ENCODE measurements around the gene OR5V1.
"Not testable (repeated sequence)": the region's sequence is repeated elsewhere in the genome, so short reads cannot be mapped to it uniquely, and the experiment has no call there.

Gene OR5V1

DNA sequence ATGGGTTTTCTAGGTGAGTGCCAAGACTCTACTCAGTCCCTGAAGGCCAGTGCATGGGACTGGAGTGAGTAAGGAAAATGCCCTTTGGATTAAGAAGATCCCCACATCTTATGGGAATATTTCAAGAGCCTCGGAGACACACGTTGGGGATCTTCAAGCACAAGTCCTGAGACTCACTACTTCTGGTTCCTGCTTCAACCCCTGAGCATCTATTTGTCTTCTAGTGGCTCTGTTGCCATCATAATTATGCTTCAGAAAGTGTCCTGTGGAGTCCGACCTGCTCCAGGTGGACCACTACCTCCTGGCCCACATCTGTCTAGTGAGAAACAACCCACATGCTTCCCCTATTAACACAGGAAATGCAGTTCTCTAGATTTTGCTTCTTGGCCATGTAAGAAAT, at the start of gene OR5V1:
Gene OR5V1, minus strand, starts transcription at position 101 of the 400 bp plus-strand sequence. CDS start 12,670 bp downstream, outside the sequence.
- Mint-ChIP-seq H3K9me3 (no peaks in the 10 kb centered on the region), H3K4me3 (no peak within 1 kb of the TSS), H3K36me3 (ENCODE audit: low read depth) (no peaks in the 10 kb centered on the region), H3K27me3 (no peaks in the 10 kb centered on the region), H3K4me1 (ENCODE audit: low read depth) (no peaks in the 10 kb centered on the region), H3K27ac (no peak within 1 kb of the TSS)
- intact Hi-C loops (cut with micrococcal nuclease): no loop called here

DNA sequence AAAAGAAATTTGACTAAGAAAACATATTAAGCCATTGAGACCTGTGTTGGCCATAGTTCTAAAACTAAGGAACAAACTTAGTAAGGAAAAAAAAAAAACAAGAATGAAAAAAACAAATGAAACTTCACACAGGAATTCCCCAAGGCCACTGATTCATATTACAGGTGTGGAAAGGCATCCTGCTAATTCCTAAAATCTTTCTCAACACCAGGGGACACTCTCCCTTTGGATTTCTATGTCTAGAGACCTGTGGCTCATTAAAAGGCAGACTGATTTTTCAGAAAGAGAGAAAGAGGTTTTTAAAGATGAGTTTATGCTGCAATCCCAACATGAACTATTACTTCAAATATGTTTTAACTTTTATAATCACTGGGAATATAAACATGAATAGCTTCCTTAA, 45.9 kb upstream of the OR5V1 start, which contains the start of gene OR12D1:
Gene OR12D1, plus strand, starts transcription at position 341 of the 400 bp plus-strand sequence.
- H3K4me3 Mint-ChIP-seq: no peak within 1 kb of the TSS
- intact Hi-C loops (cut with micrococcal nuclease): no loop called here
- H3K27me3 Mint-ChIP-seq: no peaks in the 10 kb centered on the region

DNA sequence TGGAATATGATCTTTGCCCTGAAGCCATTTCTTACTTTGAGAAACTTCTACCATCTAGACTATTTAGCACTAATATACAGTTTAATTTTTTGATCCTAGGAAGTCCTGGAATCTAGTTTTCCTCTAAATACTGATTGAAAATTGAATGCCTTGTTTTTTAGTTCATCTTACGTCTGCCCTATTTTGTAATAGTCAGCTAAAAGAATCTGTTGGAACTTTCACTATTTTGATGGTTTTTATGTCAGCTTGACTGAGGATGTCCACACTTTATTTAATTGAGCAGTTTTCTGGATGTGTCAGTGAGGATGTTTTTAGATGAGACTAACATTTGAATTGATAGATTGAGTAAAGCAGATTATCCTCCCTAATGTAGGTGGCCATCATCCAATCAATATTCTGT, 35.1 kb upstream of the OR5V1 start:
- Mint-ChIP-seq H3K4me3 (no peak overlapping the region), H3K27ac (no peak overlapping the region), H3K4me1 (ENCODE audit: low read depth) (no peaks in the 10 kb centered on the region), H3K27me3 (no peaks in the 10 kb centered on the region), H3K9me3 (no peaks in the 10 kb centered on the region), H3K36me3 (ENCODE audit: low read depth) (no peaks in the 10 kb centered on the region)
- intact Hi-C loops (cut with micrococcal nuclease): no loop called here

More for the DNA sequence above, 45.9 kb upstream of the OR5V1 start, which contains the start of gene OR12D1:
- H3K4me1 Mint-ChIP-seq (ENCODE audit: low read depth): no peaks in the 10 kb centered on the region
- H3K9me3 Mint-ChIP-seq: peaks cover 16% of the 10 kb centered on the region
- H3K27ac Mint-ChIP-seq: no peak within 1 kb of the TSS
- H3K36me3 Mint-ChIP-seq (ENCODE audit: low read depth): no peaks in the 10 kb centered on the region

GRCh38 chr6:29399525-29399924, 30.9 kb upstream of the OR5V1 start:
- Mint-ChIP-seq H3K27me3 (peaks cover 3% of the 10 kb centered on the region), H3K4me1 (ENCODE audit: low read depth) (no peaks in the 10 kb centered on the region)
- intact Hi-C loops (cut with micrococcal nuclease): no loop called here

GRCh38 chr6:29395331-29395730, 26.7 kb upstream of the OR5V1 start, which contains the start of gene OR12D2:
Gene OR12D2 (plus strand): TSS chr6:29395631. CDS start chr6:29396700, 1,069 bp downstream.
- Mint-ChIP-seq H3K4me3 (no peak within 1 kb of the TSS), H3K27me3 (peaks cover 3% of the 10 kb centered on the region), H3K36me3 (ENCODE audit: low read depth) (no peaks in the 10 kb centered on the region), H3K9me3 (no peaks in the 10 kb centered on the region), H3K4me1 (ENCODE audit: low read depth) (no peaks in the 10 kb centered on the region), H3K27ac (no peak within 1 kb of the TSS)
- intact Hi-C loops (cut with micrococcal nuclease): no loop called here

More at GRCh38 chr6:29399525-29399924, 30.9 kb upstream of the OR5V1 start:
- Mint-ChIP-seq H3K27ac (no peak overlapping the region), H3K36me3 (ENCODE audit: low read depth) (no peaks in the 10 kb centered on the region), H3K9me3 (no peaks in the 10 kb centered on the region), H3K4me3 (no peak overlapping the region)

- H3K4me3 Mint-ChIP-seq: no peak overlapping the region
- H3K9me3 Mint-ChIP-seq: no peaks in the 10 kb centered on the region
- no peaks in the 10 kb centered on the region for H3K36me3 Mint-ChIP-seq (ENCODE audit: low read depth)
- intact Hi-C loops (cut with micrococcal nuclease): no loop called here
- no peak overlapping the region for H3K27ac Mint-ChIP-seq
- H3K4me1 Mint-ChIP-seq (ENCODE audit: low read depth): no peaks in the 10 kb centered on the region
- peaks cover 1% of the 10 kb centered on the region for H3K27me3 Mint-ChIP-seq
Measured at GRCh38 chr6:29388533-29388932, 19.9 kb upstream of the OR5V1 start.

GRCh38 chr6:29376003-29376402, 7.3 kb upstream of the OR5V1 start:
- no peaks in the 10 kb centered on the region for H3K36me3 Mint-ChIP-seq (ENCODE audit: low read depth)
- peaks cover 1% of the 10 kb centered on the region for H3K27me3 Mint-ChIP-seq

DNA sequence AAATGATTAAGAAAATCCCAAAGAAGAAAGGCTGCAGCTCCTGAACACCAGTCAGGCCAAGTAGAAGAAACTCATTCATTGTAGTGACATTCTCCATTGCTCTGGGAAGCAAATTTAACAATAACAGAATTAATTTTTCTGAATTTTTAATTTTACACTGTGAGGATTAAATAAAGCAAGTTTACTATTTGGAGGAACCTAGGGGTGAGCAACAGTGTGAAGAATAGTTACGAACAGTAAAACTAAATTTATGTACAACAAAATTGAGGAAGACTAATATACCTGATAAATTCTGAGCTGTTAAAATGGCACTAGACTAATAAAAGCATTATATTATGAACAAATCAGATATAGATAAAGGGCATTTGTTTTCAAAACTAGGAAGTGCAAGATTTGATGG, 6.5 kb upstream of the OR5V1 start, which contains the start of gene OR12D3:
Gene OR12D3, minus strand, starts transcription at position 101 of the 400 bp plus-strand sequence. Its CDS starts 4 bp downstream, at position 97.
- H3K27ac Mint-ChIP-seq: no peak within 1 kb of the TSS
- intact Hi-C loops (cut with micrococcal nuclease): no loop called here
- no peaks in the 10 kb centered on the region for H3K36me3 Mint-ChIP-seq (ENCODE audit: low read depth)
- H3K9me3 Mint-ChIP-seq: no peaks in the 10 kb centered on the region
- no peaks in the 10 kb centered on the region for H3K4me1 Mint-ChIP-seq (ENCODE audit: low read depth)
- H3K27me3 Mint-ChIP-seq: peaks cover 1% of the 10 kb centered on the region
- H3K4me3 Mint-ChIP-seq: no peak within 1 kb of the TSS

More at GRCh38 chr6:29376003-29376402, 7.3 kb upstream of the OR5V1 start:
- Mint-ChIP-seq H3K9me3 (no peaks in the 10 kb centered on the region), H3K27ac (no peak overlapping the region), H3K4me1 (ENCODE audit: low read depth) (no peaks in the 10 kb centered on the region), H3K4me3 (no peak overlapping the region)
- intact Hi-C loops (cut with micrococcal nuclease): no loop called here

DNA sequence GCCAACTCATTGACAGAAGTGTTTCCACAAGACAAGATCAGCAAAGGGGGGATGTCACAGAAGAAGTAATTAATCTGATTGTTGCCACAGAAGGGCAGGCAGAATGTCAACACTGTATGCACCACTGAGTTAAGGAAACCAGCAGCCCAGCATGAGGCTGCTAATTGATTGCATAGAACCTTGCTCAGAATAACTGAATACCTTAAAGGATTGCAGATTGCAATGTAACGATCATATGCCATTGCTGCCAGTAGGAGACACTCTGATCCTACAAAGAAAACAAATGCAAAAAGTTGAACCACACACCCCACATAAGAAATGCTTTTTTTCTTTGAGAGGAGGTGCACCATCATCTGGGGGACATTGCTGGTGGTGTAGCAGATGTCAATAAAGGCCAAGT, 13.1 kb downstream of the OR5V1 start:
- H3K27me3 Mint-ChIP-seq: peaks cover 1% of the 10 kb centered on the region
- intact Hi-C loops (cut with micrococcal nuclease): no loop called here
- H3K9me3 Mint-ChIP-seq: peaks cover 6% of the 10 kb centered on the region
- H3K4me1 Mint-ChIP-seq (ENCODE audit: low read depth): no peaks in the 10 kb centered on the region
- no peak overlapping the region for H3K4me3 Mint-ChIP-seq
- no peaks in the 10 kb centered on the region for H3K36me3 Mint-ChIP-seq (ENCODE audit: low read depth)
- no peak overlapping the region for H3K27ac Mint-ChIP-seq

GRCh38 chr6:29354980-29355379, 13.7 kb downstream of the OR5V1 start:
- Mint-ChIP-seq H3K4me1 (ENCODE audit: low read depth) (no peaks in the 10 kb centered on the region), H3K9me3 (peaks cover 6% of the 10 kb centered on the region), H3K4me3 (no peak overlapping the region), H3K36me3 (ENCODE audit: low read depth) (no peaks in the 10 kb centered on the region), H3K27ac (no peak overlapping the region), H3K27me3 (peaks cover 1% of the 10 kb centered on the region)
- intact Hi-C loops (cut with micrococcal nuclease): no loop called here

- not testable (repeated sequence) for H3K36me3 Mint-ChIP-seq (ENCODE audit: low read depth)
Measured at GRCh38 chr6:29349348-29349747, 19.3 kb downstream of the OR5V1 start.

GRCh38 chr6:29345380-29345779, 23.3 kb downstream of the OR5V1 start:
- Mint-ChIP-seq H3K27me3 (peaks cover 2% of the 10 kb centered on the region), H3K9me3 (no peaks in the 10 kb centered on the region), H3K36me3 (ENCODE audit: low read depth) (no peaks in the 10 kb centered on the region), H3K27ac (no peak overlapping the region), H3K4me1 (ENCODE audit: low read depth) (no peaks in the 10 kb centered on the region), H3K4me3 (no peak overlapping the region)
- intact Hi-C loops (cut with micrococcal nuclease): no loop called here

More at GRCh38 chr6:29349348-29349747, 19.3 kb downstream of the OR5V1 start:
- H3K4me3 Mint-ChIP-seq; intact Hi-C loops (cut with micrococcal nuclease); H3K4me1 Mint-ChIP-seq (ENCODE audit: low read depth); H3K27me3 Mint-ChIP-seq; H3K9me3 Mint-ChIP-seq; H3K27ac Mint-ChIP-seq: not testable (repeated sequence)

- no peaks in the 10 kb centered on the region for H3K36me3 Mint-ChIP-seq (ENCODE audit: low read depth)
- intact Hi-C loops (cut with micrococcal nuclease): no loop called here
- H3K27me3 Mint-ChIP-seq: no peaks in the 10 kb centered on the region
- no peak overlapping the region for H3K4me3 Mint-ChIP-seq
- no peaks in the 10 kb centered on the region for H3K4me1 Mint-ChIP-seq (ENCODE audit: low read depth)
- no peaks in the 10 kb centered on the region for H3K9me3 Mint-ChIP-seq
- no peak overlapping the region for H3K27ac Mint-ChIP-seq
Measured at GRCh38 chr6:29336269-29336668, 32.4 kb downstream of the OR5V1 start.

DNA sequence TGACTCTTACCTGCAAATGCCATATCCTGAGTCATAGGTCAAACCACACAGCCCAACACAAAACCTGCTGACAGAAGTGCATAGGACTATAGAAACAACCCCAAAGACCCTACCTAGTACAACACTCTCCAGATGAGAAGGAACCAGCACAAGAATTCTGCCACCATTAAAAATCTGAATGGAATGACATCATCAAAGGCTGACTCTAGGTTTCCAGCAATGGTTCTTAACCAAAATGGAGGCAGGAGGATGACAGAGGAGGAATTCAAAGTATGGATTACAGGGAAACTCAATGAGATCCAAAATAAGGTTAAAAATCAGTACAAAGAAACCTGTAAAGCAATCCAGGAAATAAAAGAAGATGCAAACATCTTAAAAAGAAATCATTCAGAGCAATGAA, 36.0 kb downstream of the OR5V1 start:
- H3K27ac Mint-ChIP-seq: no peak overlapping the region
- intact Hi-C loops (cut with micrococcal nuclease): no loop called here
- H3K4me3 Mint-ChIP-seq: no peak overlapping the region
- H3K27me3 Mint-ChIP-seq: no peaks in the 10 kb centered on the region
- no peaks in the 10 kb centered on the region for H3K36me3 Mint-ChIP-seq (ENCODE audit: low read depth)
- H3K9me3 Mint-ChIP-seq: no peaks in the 10 kb centered on the region
- no peaks in the 10 kb centered on the region for H3K4me1 Mint-ChIP-seq (ENCODE audit: low read depth)

GRCh38 chr6:29325777-29326176, 42.9 kb downstream of the OR5V1 start:
- Mint-ChIP-seq H3K36me3 (ENCODE audit: low read depth) (no peaks in the 10 kb centered on the region), H3K9me3 (no peaks in the 10 kb centered on the region), H3K4me3 (no peak overlapping the region), H3K27me3 (no peaks in the 10 kb centered on the region), H3K4me1 (ENCODE audit: low read depth) (no peaks in the 10 kb centered on the region), H3K27ac (no peak overlapping the region)
- intact Hi-C loops (cut with micrococcal nuclease): no loop called here
